ENCODE results near the gene DARS1.

The DARS1 gene

GRCh38 chr2:135980434-135981079 lies 4.9 kb downstream of the DARS1 start:
- TF ChIP-seq CTCF (IDR thresholded peaks at IDR 0.05): no peak

- no peak for TF ChIP-seq CTCF (IDR thresholded peaks at IDR 0.05)
Observed at GRCh38 chr2:135975702-135976101, 9.7 kb downstream of the DARS1 start.

GRCh38 chr2:135974036-135974435 lies 11.4 kb downstream of the DARS1 start:
- no peak for TF ChIP-seq CTCF (IDR thresholded peaks at IDR 0.05)

- no peak for TF ChIP-seq CTCF (IDR thresholded peaks at IDR 0.05)
Observed at GRCh38 chr2:135969655-135970387, 15.6 kb downstream of the DARS1 start.

- no peak for TF ChIP-seq CTCF (IDR thresholded peaks at IDR 0.05)
Observed at GRCh38 chr2:135965756-135966155, 19.7 kb downstream of the DARS1 start.

- no peak for TF ChIP-seq CTCF (IDR thresholded peaks at IDR 0.05)
Observed at GRCh38 chr2:135963841-135964240, 21.6 kb downstream of the DARS1 start.

- TF ChIP-seq CTCF (IDR thresholded peaks at IDR 0.05): no peak
Observed at GRCh38 chr2:135962366-135963123, 22.9 kb downstream of the DARS1 start.
